HG03460 (cell line): ENCODE results near the gene ICE2.
"Not testable (repeated sequence)": the region's sequence is repeated elsewhere in the genome, so short reads cannot be mapped to it uniquely, and the experiment has no call there.

Experiments
- ATAC-seq: cut with Tn5 transposase; IDR thresholded peaks from one replicate; pipeline ENCODE4 v1.9.1; 2021; ENCODE audit not compliant: unreplicated experiment

The ICE2 gene

DNA sequence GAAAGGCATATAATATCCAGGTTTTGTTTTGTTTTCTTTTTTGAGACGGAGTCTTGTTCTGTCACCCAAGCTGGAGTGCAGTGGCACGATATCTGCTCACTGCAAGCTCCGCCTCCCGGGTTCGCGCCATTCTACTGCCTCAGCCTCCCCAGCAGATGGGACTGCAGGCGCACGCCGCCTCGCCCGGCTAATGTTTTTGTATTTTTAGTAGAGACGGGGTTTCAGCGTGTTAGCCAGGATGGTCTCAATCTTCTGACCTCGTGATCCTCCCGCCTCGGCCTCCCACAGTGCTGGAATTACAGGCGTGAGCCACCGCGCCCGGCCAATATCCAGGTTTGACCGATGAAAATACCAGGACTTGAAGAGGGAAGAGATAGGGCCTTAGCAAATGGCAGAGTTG lies 66.1 kb downstream of the ICE2 start:
- not testable (repeated sequence) for ATAC-seq

- no peak for ATAC-seq
Measured at GRCh38 chr15:60411774-60412425, 67.0 kb downstream of the ICE2 start.

GRCh38 chr15:60410350-60410749 lies 68.6 kb downstream of the ICE2 start:
- not testable (repeated sequence) for ATAC-seq

- no peak for ATAC-seq
Measured at GRCh38 chr15:60408463-60408981, 70.4 kb downstream of the ICE2 start.

- ATAC-seq, result no peak
Measured at GRCh38 chr15:60407415-60407805, 71.5 kb downstream of the ICE2 start.

DNA sequence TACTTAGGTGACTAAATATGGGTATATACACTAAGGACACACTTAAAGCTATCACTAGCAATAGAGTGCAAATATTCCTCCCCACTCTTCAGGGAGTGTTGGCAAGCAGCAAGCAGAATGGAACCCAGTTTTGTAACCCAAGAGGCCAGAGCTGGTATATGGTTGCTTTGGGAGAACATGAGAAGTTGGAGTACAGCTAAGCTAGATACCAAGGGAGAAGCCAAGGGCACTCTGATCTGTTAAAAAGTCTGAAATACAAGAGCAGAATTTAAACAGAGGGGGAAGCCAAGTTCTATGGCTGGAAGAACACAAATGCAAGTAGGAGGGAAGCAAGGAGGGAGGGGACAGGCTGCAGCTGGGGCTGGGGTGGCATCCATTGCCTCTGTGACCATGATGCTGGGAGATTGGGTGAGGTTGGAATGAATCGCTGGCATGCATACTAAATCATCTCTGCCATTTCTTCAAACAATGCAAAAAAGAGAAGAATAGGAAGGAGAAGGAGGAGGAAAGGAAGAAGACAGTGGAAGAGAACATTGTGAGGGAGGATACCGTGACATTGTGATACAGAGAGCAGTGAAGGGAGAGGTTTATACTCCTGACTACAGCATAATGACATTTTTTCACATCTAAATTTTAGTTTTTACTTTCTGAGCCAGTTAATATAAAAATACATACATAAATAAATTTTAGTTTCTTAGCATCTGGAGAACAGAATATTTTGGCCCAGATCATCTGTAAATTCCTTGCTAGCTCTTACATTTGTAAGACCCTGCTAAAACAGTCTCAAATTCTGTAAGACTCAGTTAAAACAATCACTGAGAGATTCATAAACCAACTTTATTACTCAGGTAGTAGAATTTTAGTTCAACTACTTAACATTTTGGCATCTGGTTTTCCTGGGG lies 72.2 kb downstream of the ICE2 start:
- ATAC-seq, result no peak

GRCh38 chr15:60405399-60405798 lies 73.5 kb downstream of the ICE2 start:
- no peak for ATAC-seq

DNA sequence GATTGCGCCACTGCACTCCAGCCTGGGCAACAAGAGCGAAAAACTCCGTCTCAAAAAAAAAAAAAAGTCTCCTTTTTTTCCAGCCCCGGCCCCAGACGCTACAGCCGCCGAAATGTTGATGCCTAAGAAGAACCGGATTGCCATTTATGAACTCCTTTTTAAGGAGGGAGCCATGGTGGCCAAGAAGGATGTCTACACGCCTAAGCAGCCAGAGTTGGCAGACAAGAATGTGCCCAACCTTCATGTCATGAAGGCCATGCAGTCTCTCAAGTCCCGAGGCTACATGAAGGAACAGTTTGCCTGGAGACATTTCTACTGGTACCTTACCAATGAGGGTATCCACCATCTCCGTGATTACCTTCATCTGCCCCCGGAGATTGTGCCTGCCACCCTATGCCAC lies 74.6 kb downstream of the ICE2 start:
- not testable (repeated sequence) for ATAC-seq

DNA sequence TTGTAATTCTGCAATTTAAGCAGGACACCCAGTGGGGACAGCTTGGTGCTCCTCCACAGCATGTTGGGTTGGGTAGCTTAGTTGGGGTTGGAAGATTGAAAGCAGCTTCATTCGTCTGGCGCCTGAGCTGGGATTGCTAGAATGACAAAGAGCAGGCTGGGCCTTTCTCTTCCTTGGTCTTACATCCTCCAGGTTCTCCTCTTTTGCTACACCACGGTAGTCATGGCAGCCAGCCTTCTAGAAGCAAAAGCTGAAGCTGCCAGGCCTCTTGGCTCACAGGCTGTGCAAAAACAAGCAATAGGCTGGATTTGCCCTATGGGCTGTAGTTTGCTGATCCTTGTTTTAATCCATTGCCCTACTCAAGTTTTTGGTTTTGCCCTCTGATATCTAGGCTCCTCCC lies 78.0 kb downstream of the ICE2 start:
- no peak for ATAC-seq

DNA sequence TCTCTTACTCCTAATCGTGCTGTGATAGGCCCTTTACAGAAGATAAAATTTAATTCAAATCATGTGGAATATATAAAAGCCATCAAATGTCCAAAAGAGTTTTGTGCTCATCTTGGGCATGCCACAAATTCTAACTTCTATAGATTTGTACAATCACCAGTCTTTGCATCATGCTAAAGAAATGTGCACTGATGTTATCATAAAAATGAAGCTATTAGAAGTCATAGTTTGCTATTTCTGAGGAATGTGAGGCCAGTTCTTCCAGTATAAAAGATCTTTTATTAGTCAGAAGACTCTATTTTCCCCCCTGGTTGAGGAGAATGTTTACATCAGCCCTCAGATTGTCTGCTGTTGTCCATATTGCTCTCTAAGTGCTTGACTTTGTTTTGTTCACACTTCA lies 79.0 kb downstream of the ICE2 start:
- ATAC-seq, result no peak

DNA sequence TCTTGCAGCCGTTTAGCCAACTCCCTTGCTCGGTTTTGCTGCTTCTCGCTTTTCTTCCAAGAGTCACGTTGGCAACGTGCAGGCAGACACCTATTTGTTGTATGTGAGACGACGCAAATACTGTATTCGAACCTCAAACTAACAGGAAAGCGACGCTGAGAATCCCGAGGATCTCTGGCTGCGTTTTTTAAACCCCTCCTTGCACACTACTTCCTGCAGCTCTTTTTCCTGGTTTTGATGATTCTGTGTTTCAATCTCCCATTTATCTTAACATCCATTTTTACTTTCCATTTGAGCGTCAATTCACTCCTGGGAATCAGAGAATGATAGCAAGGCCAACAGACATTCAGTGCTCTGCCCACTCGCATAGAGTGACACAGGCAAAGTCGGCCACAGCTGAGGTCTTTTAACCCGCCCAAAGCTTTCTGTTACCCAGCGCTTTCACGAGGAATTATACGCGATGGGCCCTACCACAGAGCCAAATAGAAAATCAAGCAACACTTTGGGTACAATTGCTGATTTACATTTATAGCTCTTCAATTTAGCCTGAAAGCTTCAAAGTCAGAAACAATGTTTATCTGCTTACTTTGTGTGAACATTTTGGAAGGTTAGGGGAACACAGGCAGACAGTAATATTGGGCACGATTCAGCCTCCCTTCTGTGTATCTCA lies 79.6 kb downstream of the ICE2 start:
- ATAC-seq, result no peak

DNA sequence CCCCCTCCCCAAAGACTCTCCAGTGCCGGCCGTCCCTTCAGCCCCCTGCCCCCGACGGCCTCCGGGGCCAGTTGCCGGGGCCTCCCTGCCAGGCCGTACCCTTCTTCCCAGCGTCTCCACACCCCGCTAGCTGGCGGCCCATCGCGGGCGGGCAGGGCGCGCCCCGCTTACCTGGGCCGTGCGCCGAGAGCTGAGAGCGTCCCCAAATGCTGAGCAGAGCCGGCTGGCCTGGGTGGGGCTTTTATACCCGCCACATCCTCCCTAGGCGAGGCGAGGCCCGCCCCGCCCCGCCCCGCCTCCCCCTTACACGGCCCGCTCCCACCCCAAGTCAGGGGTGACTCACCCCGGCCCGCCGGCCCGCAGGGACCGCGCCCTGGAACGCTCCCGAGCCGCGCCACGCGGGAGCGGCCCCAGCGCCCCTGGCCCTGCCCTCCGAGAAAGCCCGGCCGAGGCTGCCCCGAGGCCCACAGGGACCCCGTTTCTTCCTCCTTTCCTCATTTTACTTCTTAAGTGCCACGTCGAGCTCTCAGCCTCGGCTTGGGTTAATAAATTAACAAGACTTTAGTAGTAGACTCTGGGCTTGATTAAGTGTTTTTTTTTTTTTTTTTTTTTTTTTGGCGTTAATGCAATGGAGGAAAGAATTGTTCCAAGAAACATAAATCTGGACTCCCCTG lies 81.0 kb downstream of the ICE2 start, which contains the start of gene ANXA2:
Gene ANXA2, minus strand, starts transcription at position 215 of the 674 bp plus-strand sequence. CDS start 11,911 bp downstream, outside the sequence.
- peak; percentile 64 for ATAC-seq

GRCh38 chr15:60396958-60397771 lies 81.8 kb downstream of the ICE2 start:
- ATAC-seq, result peak; percentile 77

GRCh38 chr15:60396560-60396957 lies 82.4 kb downstream of the ICE2 start:
- no peak for ATAC-seq

GRCh38 chr15:60396100-60396499 lies 82.8 kb downstream of the ICE2 start:
- ATAC-seq, result no peak

DNA sequence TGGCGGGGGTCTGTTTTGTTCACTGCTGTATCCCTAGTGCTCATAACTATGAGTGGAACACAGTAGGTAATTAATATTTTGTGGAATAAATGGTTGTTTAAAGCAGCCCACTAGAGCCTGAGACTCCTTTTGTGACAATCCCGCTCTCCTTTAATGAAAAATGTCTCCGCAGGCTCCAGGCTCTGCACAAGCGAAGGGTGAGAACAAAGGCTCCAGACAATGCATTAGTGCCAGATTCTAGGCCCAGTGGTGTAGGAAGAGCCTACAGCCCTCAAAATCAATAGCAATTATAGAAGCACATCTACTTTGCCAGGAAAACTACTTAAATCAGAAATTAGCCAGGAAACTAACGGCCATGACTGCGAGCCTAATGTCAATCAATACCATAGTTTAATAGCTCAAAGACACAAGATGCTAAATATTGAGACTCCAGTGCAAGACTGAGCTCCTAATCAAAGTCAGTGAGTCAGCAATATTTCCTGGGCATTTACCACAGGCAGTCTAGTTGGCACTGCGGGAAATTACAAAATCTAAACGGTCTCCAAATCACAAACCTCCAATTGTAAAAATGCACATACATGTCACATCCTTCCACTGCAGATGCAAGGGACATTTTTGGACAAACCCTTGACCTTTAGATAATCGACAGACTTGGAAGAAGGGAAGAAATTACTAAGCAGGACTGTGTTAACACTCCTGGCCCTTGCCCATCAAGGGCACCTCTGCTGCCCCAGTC lies 83.5 kb downstream of the ICE2 start:
- ATAC-seq, result no peak

GRCh38 chr15:60394689-60395097 lies 84.2 kb downstream of the ICE2 start:
- no peak for ATAC-seq

DNA sequence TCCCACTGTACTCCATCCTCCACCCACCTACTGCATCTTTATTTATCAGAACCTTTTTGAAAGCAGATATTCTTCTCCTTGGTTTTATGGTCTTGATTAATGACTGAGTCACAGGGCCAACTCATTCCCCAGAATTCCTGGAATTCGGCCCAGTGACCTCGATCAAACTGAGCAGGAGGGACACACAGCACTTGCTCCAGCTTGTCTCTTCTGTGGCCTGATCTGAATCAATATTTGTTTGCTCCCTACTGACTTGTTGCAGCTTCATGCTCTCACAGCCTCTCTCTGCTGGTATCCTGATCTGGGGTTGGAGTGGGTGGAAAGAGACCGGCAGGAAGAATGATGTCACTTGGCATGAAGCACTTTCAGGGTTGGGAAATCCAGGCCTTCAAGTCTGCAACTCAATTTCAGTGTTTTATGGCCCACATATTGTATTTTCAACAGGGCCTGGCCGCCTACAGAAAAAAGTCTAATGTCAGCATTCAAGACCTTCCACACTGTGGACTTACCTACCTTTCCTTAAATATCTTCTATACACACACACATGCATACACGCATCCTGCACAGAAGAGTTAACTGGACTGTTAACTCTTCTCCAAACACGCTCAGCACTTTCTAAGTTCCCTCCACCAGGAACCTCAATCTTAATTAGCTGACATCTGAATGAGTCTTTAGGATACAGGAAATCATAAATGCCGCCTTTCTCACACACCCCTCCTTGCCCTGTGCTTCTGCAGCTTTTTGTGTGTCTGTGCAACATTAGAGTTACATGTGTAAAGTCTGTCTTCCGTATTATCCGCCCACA lies 85.8 kb downstream of the ICE2 start:
- ATAC-seq, result no peak

GRCh38 chr15:60392601-60392985 lies 86.3 kb downstream of the ICE2 start:
- ATAC-seq, result no peak
